HG03108 (cell line): ENCODE results near the gene TMEM59.
"Not testable (repeated sequence)": the region's sequence is repeated elsewhere in the genome, so short reads cannot be mapped to it uniquely, and the experiment has no call there.

Experiments used
- ATAC-seq: cut with Tn5 transposase; IDR thresholded peaks from one replicate; pipeline ENCODE4 v1.9.1; 2021; ENCODE audit warnings: moderate library complexity; ENCODE audit not compliant: unreplicated experiment

TMEM59 gene

DNA sequence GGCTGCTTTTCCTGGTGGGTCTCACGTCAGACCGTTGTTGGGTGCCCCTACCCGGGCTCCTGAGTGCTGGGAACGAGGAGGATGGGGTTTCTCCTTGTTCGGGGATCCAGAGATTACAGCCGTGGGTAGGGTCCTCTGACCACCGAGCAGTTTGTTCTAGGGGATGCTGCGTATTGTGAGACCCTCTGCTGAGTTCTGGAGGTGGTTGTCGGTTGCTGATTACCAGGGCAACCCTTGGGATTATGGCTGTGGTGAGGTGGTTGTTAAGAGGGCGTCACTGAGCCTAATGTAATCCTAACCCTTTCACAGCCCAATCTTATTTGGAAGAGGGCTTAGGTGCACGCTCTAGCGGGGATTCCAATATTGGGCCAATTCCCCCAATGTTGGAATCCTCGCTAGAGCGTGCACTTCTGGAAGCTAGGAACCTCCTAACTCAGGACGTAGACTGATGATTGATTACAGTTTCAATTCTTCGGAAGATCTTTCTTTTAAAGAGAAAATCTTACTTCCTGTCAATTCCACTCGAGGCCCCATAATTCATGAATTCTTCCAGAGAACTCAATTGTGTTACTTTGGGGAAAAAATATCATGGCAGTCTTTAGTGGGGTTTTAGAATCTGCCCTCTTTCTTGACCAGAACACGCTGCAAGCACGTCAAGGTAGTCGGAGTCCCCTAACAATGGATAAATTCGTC, 887 bp upstream of the TMEM59 start:
- ATAC-seq = no peak

DNA sequence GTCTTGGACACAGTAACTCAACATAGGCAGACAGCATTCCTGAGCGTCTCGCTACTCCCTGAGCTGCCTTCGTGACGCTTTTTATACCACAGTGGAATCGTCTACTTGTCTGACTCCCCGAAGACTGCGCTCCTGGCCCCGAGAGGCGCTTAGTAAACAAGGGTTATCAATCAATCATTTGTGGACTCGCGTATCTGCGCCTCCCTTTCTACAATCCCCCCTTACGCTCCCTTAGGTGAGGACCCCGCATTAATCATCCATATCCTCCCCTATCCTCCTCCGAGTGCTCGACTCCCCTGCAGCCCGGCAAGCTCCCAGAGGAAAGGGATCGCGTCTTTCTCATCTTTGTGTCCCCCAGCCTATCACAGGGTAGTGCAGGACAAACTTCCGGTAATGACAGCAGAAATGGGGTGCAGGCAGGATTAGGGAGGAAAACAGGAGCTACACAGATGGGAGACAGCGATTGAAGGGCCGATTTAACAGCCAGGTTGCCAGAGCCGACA, 522 bp downstream of the TMEM59 start:
- ATAC-seq = peak; percentile 9

DNA sequence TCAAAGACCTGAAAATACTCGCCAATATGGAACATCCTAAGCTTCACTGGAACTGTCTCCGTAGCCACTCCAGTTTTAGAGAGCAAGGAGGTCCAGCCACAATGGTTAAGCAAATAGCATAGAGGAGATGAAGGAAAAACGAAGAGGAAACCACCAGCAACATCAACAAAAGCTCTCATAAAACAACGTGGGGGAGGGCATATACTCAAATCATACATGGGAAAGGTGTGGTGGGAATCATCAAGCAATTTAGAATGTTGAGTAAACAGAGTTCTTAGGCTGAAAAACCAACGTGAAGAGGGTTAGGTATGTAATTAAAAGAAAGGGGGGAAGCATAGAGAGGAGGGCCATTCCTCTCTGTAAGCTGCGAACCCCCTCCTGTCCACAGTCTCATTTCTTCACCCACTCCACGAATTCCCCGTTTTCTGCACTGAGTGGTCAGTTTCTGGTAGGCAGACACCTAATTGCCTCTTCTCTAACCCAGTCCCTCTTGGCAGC, 1.0 kb downstream of the TMEM59 start:
- ATAC-seq = no peak

DNA sequence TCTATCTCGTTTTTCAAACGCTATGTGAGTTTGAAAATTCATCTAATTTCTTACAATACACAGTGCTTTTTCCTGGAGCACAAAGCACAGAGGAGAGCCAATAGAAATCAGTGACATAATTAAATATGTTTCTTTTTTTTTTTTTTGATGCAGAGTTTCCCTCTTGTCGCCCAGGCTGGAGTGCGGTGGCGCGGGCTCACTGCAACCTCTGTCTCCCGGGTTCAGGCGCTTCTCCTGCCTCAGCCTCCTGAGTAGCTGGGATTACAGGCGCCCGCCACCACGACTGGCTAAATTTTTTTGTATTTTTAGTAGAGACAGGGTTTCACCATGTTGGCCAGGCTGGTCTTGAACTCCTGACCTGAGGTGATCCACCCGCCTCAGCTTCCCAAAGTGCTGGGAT, 2.6 kb downstream of the TMEM59 start:
- not testable (repeated sequence) for ATAC-seq

DNA sequence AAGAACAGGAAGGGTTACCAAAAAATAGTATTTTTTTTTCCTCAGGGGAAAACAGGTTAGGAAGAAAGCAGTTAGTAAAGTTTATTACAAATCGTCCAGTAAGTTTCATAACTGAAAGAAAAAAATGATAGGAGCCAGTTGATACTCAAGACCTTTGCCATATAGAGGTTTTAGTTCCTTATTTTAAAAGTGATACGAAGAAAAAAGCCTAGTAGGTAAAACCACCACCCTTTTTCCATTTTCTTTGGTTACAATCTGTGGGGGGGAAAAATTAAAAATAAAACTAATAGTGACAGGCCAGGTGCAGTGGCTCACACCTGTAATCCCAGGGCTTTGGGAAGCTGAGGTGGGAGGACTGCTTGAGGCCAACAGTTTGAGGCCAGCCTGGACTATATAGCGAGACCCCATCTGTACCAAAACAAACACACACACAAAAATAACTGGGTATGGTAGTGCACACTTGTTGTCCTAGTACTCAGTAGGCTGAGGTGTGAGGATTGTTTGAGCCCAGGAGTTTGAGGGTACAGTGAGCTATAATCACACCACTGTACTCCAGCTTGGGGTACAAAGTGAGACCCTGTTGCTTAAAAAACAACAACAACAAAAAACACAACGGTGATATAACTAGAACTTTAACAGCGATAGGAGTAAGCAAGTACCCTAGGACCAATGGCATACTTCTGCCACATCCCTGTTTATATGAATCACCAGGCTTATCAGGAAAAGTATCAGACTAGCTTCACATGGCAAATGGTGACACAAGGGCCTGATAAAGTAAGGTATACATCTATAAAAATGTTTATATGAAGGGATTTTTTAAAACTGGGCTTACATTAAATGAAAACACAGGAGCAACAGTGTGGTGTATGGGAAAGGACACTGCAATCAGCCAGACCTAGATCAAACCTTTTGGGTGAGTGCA, 5.4 kb downstream of the TMEM59 start:
- no peak for ATAC-seq

DNA sequence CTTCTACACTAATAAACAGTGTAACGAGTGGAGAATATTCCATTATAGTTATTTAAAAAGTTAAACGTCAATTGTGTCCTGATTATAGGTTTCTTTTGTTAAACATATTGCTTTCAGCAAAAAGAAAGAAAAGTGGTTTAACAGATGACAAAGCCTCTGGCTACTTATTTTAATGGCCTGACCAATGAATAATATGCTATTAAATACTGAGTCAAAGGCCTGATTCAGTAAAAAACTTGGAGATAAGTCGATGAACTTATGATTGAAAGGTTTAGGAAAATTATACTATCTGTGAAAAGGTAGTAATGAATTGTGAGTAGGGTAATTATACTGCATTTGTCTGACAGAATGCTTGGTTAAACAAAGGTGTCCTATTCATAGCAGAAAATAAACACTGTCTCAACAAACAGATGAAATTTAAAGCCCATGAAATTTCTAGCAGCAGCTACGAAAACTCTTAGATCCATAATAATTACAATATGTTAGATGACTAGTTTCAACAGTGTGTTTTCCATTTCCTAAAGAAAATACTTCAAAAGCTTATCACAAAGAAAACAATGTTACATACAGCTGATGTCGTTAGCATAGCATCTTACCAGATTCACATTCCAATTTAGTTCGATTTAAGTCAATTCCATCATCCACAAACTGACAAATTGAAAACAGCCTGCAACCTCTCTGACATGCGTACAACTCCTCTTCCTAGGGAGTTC, 6.2 kb downstream of the TMEM59 start:
- ATAC-seq = no peak

DNA sequence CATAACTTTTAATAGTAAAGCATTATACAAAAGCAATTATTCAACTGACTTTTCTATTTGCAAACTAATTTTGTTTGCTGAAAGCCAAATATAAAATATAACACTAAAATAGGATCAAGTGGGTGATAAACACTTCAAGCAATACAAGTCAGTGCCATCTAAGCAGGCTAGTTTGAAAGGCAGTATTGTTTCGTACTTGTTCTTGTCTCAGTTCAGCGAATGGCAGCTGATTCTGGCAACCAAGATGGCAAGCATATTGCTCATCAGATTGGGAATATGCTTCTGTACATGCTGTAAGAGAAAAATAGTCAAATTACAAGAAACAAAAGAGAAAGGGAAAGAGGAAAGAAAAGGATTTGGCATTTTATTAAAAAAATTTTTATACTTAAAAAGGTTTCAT, 7.5 kb downstream of the TMEM59 start:
- no peak for ATAC-seq

DNA sequence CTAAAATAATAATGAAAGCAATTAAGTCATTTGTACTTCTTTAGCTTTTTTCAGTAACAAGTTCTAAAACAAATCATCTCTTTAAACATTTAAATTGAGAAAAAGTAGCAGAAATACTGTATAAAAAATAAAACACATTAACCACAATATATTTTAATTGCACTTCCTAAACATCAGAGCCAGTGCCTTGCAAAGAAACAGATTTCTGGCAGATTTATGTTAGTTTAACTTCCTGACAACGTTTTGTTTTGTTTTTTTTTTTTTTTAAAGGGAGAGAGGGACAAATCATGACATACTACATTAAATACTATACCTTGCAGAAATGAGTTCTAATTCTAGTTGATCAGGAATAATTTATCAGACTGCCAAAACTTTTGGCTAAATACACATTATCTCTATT, 11.2 kb downstream of the TMEM59 start:
- no peak for ATAC-seq

DNA sequence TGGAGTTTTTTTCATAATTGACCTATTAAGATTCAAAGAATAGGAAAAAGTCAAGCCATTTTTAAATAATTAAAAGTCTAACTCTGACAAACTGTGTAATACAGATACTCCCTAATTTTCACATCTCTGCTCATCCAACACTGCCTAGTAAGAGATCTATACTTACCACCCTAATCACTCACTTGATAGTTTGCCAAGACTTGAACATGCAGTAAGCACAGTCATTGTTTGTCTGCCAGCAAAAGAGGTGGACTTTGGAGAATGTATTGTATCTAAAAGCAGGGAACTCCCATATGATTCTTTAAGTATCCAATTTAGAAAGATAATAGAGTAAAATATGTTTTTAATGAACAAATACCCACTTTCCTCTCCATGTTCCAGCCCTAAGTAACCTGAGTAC, 15.5 kb downstream of the TMEM59 start:
- no peak for ATAC-seq

DNA sequence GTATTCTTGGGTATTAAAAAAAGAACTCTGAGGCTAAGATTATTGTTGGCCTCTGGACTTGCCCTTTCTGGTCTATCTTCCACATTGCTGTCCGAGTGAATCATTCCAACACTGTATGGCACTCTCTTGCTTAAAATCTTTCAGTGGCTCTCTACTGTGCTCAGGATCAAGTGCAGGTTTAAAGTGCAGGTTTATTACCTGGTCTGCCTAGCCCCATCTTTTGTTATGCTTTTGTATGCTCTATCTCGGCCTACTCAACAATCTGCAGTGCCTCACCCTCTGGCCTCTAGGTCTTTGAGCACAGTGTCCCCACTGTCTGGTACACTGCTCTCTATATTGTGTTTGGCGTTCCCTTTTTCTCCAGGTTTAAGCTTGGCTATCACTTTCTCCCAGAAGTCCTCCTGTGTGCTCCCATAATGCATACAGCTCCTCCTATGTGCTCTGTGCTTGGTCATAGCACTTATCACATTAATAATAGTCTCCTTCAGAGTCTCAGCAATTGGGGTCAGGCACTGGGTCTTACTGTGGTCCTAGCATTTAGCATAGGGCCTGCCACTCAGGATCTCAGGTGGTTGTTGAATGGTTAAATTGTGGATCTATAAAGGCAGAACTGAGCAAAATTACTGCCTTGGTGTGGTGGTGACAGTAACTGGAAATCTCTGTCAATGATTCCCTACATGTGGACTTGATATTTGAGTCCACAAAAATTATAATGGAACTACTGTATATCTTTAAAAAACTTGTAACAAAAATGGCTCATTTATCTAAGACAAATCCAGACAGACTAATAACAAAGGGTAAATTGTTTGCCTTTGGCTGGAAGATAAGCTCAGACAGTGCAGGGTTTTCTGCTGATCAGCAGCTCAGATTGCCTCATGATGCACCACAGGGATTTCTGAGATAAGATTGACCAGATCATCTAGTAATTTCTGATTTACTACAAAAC, 24.4 kb downstream of the TMEM59 start:
- ATAC-seq = no peak

DNA sequence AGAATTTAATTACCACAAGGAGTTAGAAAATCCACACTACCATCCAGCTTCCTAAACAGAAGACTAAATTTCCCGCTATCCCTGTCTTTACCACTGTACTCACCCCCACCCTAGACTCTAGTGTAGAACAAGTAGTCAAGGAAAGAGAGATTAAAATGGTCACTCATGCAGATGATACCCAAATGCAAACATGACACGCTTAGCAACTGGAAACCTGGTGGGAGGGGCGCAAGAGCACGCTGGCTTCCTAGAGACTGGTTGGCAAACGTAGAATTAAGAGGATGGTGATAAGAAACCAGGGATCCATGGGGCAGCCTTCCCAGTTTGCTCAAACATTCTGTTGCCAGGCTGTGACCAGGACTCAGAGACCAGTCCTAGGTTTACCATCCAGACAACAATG, 25.2 kb downstream of the TMEM59 start:
- ATAC-seq = no peak

DNA sequence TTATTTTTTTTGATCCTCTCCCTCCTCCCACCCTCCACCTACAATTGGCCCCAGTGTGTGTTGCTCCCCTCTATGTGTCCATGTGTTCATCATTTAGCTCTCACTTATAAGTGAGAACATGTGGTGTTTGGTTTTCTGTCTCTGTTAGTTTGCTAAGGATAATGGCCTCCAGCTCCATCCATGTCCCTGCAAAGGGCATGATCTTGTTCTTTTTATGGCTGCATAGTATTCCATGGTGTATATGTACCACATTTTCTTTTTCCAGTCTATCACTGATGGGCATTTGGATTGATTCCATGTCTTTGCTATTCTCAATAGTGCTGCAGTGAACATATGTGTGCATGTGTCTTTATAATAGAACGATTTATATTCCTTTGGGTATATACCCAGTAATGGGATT, 28.2 kb downstream of the TMEM59 start:
- ATAC-seq = not testable (repeated sequence)

DNA sequence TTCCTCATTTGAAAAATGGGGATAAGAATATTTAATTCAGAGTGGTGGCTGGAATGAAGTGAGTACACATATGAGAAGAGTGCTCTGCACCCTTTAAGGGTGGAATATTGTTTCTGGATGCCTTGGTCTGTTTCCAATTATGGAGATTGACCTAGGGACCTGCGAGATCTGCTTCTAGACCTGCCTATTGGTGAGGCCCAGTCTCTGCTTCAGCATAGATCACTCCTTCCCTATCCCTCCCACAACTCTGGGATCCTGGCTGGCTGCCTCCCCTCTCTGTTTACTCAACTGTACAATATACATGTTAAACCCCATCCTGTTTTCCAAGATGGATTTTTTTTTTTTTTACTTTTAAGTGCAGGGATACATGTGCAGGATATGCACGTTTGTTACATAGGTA, 28.6 kb downstream of the TMEM59 start:
- ATAC-seq = no peak

DNA sequence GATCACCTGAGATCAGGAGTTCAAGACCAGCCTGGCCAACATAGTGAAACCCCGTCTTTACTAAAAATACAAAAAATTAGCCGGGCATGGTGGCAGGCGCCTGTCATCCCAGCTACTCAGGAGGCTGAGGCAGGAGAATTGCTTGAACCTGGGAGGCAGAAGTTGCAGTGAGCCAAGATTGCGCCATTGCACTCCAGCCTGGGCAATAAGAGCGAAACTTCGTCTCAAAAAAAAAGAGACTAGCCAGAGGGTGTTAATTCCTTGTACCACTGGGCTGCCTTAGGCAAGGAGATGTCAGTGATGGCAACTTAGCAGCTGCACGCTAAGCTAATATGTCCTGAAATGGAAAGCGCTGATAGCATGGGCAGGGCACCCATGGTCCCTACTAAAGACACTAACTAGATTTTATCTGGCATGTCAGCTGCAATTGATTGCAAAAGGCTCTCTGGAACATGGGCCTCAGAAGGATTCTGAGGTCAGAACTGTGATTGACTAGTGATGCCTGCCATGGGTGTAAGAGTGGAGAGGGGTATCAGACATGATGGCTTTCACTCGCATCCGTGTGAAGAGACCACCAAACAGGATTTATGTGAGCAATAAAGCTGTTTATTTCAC, 33.3 kb downstream of the TMEM59 start:
- ATAC-seq = not testable (repeated sequence)

DNA sequence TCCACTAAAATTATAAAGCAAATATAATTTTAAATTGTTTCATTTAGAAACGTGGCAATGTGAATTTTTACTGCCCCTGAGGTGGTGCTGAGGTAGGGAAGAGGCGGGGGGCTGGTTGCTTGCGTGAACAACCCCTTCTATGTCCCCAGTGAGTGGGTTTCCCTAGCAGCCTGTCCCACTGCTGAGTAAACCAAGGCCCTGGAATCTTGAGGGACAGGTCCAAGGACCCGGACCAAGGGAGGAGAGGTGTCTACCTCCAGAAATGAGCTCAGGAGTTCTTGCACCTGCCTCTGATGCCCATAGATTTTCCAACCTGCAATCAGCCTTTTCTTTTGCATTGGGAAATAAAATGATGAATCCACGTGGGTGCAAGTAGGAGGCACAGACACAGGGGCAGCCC, 34.4 kb downstream of the TMEM59 start:
- ATAC-seq = no peak

DNA sequence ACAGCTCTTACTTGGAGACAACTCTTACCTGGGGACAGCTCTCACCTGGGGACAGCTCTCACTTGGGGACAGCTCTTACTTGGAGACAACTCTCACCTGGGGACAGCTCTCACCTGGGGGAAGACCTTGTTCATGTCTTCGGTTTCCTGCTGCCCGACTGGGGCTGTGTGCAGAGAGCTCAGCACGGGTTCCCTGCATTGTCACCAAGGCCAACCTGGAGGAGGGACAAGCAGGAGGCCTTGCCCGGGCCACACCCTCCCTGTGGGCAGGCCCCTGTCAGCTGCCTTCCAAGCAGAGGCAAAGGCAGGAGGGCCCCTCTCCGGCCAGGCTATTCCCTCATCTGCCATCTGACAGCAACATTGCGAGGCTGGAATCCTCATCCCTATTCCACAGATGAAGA, 35.0 kb downstream of the TMEM59 start, which contains the start of gene LDLRAD1:
TSS of gene LDLRAD1 (minus strand) at position 208 of the 400 bp plus-strand sequence. CDS start at position 134, 74 bp downstream.
- ATAC-seq = no peak

DNA sequence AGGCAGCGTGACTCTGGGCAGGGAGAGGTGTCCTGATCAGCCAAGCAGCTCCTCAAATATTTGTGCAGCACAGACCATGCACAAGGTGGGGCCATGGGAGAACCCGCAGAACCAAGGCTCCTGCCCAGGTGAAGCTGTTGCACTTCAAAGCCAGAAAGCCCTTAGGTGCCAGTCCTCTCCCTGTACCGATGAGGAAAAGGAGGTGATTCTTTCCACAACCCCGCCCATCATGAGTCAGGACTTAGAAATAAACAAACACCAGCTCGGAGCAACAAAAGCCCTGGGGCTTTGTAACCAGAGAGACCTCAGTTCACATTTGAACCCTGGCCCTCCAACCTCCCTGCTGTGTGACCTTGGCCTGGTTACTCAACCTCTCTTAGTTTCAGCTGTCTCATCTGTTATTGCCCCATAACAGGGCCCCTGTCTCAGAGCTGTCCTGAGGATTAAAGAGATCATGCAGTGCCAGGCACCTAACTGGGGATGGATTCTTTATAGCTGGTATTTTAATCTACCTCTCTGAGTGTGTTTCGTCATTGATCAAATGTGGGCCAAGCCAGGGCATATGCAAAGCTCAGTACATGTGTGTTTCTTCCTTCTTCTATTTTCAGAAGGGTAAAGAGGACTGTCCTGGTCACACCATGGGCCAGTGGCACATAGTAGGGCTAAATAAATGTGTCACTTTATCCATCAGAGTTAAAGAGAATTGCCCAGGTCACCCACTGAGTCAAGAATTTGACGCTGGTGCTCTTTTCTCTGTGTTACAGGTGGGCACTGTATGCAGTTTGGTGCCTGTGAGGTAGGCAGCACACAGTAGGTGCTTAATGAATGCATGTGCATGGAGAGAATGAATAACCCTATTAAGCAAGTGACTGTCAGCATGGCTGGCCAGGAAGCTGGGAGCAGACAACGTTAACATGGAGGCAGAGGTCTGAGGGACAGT, 36.4 kb downstream of the TMEM59 start:
- no peak for ATAC-seq

DNA sequence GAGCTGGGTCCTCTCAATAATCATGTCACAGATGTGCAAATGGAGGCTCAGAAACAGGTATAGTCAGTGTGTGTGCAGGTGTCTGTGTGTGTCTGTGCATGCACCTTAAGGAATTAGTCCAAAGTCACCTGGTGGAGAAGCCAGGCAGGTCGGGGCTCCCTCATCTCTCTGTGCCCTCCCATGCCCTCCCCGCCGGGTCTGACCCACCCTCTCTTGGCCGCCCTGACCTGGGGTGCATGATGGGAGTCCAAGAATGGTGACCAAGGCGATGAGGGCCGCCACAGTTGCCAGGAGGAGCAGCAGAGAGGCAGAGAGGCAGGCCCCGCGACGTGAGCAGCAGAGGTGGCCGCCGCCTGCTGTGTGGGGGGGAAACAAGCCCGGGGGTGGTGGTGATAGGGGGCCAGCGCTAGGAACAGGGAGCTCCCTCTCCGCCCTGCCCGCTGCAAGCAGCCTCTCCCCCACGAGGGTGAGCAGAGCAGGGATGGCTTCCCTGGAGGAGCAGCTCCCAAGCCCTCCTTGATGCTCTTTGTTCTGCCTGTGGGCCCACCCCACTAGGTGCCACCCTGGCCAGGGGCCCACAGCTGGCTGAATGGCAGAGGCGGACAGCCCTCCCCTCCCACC, 38.9 kb downstream of the TMEM59 start:
- no peak for ATAC-seq
